Middle frontal gyrus (tissue), 1 donor: ENCODE data around the gene INAVA.
"Not testable (repeated sequence)": the region's sequence is repeated elsewhere in the genome, so short reads cannot be mapped to it uniquely, and the experiment has no call there.

Experiments used
- DNase-seq: peaks from one replicate; pipeline ENCODE4 v3.0.0-alpha.2; 2015; ENCODE audit warnings: low spot score; ENCODE audit errors: extremely low spot score

Gene INAVA

DNA sequence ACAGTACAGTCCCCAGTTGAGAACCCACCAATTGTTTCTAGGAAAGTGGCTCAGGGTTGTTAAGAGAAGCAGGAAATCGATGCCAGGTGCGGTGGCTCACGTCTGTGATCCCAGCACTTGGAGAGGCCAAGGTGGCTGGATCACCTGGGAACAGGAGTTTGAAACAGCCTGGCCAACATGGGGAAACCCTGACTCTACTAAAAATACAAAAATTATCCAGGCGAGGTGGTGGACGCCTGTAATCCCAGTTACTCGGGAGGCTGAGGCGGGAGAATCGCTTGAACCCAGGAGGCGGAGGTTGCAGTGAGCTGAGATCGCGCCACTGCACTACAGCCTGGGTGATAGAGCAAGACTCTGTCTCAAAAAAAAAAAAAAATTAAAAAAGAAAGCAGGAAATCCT, 67.5 kb downstream of the INAVA start:
- DNase-seq: not testable (repeated sequence)

DNA sequence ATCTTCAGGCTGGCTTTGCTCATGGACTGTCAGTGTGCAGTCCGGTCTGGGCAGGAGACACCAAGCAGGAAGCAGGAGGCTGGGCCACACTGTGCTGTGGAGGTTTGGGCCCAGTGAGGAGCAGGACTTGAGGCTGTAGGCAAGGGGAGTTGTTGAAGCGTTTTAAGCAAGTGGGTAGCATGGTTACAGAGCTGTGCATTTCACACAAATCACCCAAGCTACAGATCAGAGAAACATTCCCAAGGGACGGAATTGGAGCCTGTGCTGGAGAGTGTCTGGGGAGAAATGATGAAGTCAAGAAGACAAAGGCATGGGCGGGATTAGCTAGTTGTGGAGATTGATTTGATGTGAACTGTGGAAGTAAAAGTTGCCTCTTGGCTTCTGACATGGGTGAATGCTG, 67.9 kb downstream of the INAVA start:
- no peak for DNase-seq

DNA sequence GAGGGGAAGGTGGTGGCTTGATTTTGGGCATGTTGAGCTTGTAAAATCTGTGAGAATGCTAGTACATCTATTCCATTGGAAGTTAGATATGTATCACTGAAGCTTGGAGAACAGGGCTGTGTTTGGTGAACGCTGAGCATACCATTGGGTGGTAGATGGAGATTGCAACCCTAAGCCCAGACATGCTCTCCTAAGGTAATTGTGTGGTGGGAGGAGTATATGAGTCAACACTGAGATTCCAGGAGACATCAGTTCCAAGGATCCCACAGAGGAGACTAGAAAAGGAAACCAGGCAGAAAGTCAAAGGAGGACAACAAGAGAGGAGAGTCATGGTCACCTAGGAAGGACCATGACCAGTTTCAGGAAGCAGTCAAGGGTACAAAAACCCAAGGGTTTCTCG, 68.4 kb downstream of the INAVA start:
- no peak for DNase-seq

DNA sequence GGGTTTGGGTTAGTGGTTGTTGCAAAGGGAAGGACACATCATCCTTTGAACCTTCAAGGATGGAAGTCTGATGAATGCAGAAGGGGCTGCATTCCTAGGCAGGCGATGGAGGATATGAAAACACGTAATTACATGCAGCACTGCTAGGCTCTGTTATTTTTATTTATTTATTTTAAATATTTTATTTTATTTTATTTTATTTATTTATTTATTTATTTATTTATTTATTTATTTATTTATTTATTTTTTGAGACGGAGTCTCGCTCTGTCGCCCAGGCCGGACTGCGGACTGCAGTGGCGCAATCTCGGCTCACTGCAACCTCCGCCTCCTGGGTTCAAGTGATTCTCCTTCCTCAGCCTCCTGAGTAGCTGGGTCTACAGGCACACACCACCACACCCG, 69.2 kb downstream of the INAVA start:
- not testable (repeated sequence) for DNase-seq
